Mesenchymal stem cell (in vitro differentiated cells and primary cell): Measurements from ENCODE around the gene STK10.
A peak's percentile ranks its signal among the peaks of the same experiment; 100 is the strongest.

ENCODE experiments used
- DNase-seq: peaks from one replicate; pipeline ENCODE4 v3.0.0-alpha.2; 2013
- H2AFZ ChIP-seq: one replicate; pipeline ENCODE4 v1.6.1; 2013; ENCODE audit warnings: low read depth, mild to moderate bottlenecking, control low read depth, inconsistent platforms, low read length, moderate library complexity
- H2AK5ac ChIP-seq: 2 replicates; pipeline ENCODE4 v1.6.1; 2013; ENCODE audit warnings: low read length, moderate library complexity, mild to moderate bottlenecking, inconsistent platforms; ENCODE audit not compliant: severe bottlenecking
- H2BK120ac ChIP-seq: one replicate; pipeline ENCODE4 v1.6.1; 2013; ENCODE audit warnings: low read depth, mild to moderate bottlenecking, inconsistent platforms, low read length, moderate library complexity
- H2BK12ac ChIP-seq, 2 experiments: one replicate each; pipeline ENCODE4 v1.6.1; 2013; ENCODE audit warnings: inconsistent platforms in 2 of 2, low read length in 2 of 2, mild to moderate bottlenecking in 2 of 2, moderate library complexity in 2 of 2, control low read depth in 1 of 2
- H2BK15ac ChIP-seq: one replicate; pipeline ENCODE4 v1.6.1; 2013; ENCODE audit warnings: mild to moderate bottlenecking, low read depth, inconsistent platforms; ENCODE audit not compliant: poor library complexity, severe bottlenecking
- H2BK5ac ChIP-seq: 2 replicates; pipeline ENCODE4 v1.6.1; 2013; ENCODE audit warnings: low read depth, mild to moderate bottlenecking, low read length, control low read depth, inconsistent platforms; ENCODE audit not compliant: poor library complexity, severe bottlenecking
- H3K14ac ChIP-seq, 2 experiments: one replicate each; pipeline ENCODE4 v1.6.1; 2013; ENCODE audit warnings: inconsistent platforms in 2 of 2, low read length in 2 of 2, control low read depth in 1 of 2, mild to moderate bottlenecking in 1 of 2, moderate library complexity in 1 of 2
- H3K18ac ChIP-seq, 2 experiments: one replicate each; pipeline ENCODE4 v1.6.1; 2013; ENCODE audit warnings: inconsistent platforms in 2 of 2, low read length in 2 of 2, control low read depth in 1 of 2, low read depth in 1 of 2, mild to moderate bottlenecking in 1 of 2
- H3K23ac ChIP-seq, 2 experiments: one replicate each; pipeline ENCODE4 v1.6.1; 2013; ENCODE audit warnings: inconsistent platforms in 2 of 2, low read length in 2 of 2, mild to moderate bottlenecking in 2 of 2, moderate library complexity in 2 of 2, control low read depth in 1 of 2
- H3K27ac ChIP-seq: 2 replicates; pipeline ENCODE4 v1.5.1; 2013; ENCODE audit warnings: mild to moderate bottlenecking, moderate library complexity, low read length, control low read depth, inconsistent platforms; ENCODE audit not compliant: poor library complexity, severe bottlenecking
- H3K27me3 ChIP-seq, 2 experiments: 2 replicates each; pipeline versions ENCODE4 v1.6.1 to v1.7.0; 2013; ENCODE audit warnings: low read length in 2 of 2, mild to moderate bottlenecking in 2 of 2, moderate library complexity in 2 of 2, control low read depth in 1 of 2, inconsistent platforms in 1 of 2; ENCODE audit not compliant: control insufficient read depth in 1 of 2, insufficient read depth in 1 of 2
- H3K36me3 ChIP-seq, 2 experiments: 2 replicates each; pipeline versions ENCODE4 v1.6.1 to v1.7.0; 2013; ENCODE audit warnings: low read length in 2 of 2, control low read depth in 1 of 2, inconsistent platforms in 1 of 2, low read depth in 1 of 2, mild to moderate bottlenecking in 1 of 2; ENCODE audit not compliant: insufficient read depth in 2 of 2, control insufficient read depth in 1 of 2
- H3K4ac ChIP-seq, 2 experiments: one replicate each; pipeline ENCODE4 v1.6.1; 2013; ENCODE audit warnings: inconsistent platforms in 2 of 2, low read length in 2 of 2, mild to moderate bottlenecking in 2 of 2, moderate library complexity in 2 of 2, control low read depth in 1 of 2, low read depth in 1 of 2
- H3K4me1 ChIP-seq: 2 replicates; pipeline ENCODE4 v1.6.1; 2013; ENCODE audit warnings: low read depth, low read length, control low read depth; ENCODE audit not compliant: control insufficient read depth, insufficient read depth
- H3K4me2 ChIP-seq: 2 replicates; pipeline ENCODE4 v1.6.1; 2013; ENCODE audit warnings: low read length, mild to moderate bottlenecking, inconsistent platforms; ENCODE audit not compliant: poor library complexity, severe bottlenecking
- H3K4me3 ChIP-seq, 2 experiments: 2 replicates each; pipeline versions ENCODE4 v1.5.1 to v1.7.0; 2013; ENCODE audit warnings: low read length in 2 of 2, mild to moderate bottlenecking in 2 of 2, control low read depth in 1 of 2, low read depth in 1 of 2; ENCODE audit not compliant: insufficient read depth in 1 of 2
- H3K79me1 ChIP-seq: replicated peaks from 2 replicates; pipeline ENCODE4 v1.6.1; 2013; ENCODE audit warnings: mild to moderate bottlenecking, control low read depth, low read length, inconsistent platforms; ENCODE audit not compliant: poor library complexity, severe bottlenecking
- H3K9ac ChIP-seq: 2 replicates; pipeline ENCODE4 v1.7.0; 2013; ENCODE audit warnings: mild to moderate bottlenecking, low read length, moderate library complexity
- H3K9me3 ChIP-seq: 2 replicates; pipeline ENCODE4 v1.7.0; 2013; ENCODE audit warnings: mild to moderate bottlenecking, low read length; ENCODE audit not compliant: control insufficient read depth
- H4K8ac ChIP-seq: one replicate; pipeline ENCODE4 v1.6.1; 2013; ENCODE audit warnings: inconsistent platforms, mild to moderate bottlenecking, low read length, moderate library complexity
- H4K91ac ChIP-seq: one replicate; pipeline ENCODE4 v1.6.1; 2013; ENCODE audit warnings: mild to moderate bottlenecking, low read length, inconsistent platforms
- WGBS: methylation state at CpG from one replicate; pipeline ENCODE4 v1.1.7; 2013; ENCODE audit warnings: mixed read lengths; 5-methylcytosine and 5-hydroxymethylcytosine counted together

The STK10 gene

GRCh38 chr5:172219296-172219695 lies 31.3 kb upstream of the STK10 start:
- H3K9me3 ChIP-seq, result no peaks in the 10 kb centered on the region
- H3K27ac ChIP-seq, result no peak overlapping the region
- no peak overlapping the region for H3K4me3 ChIP-seq
- no peak overlapping the region for H2BK15ac ChIP-seq
- no peak overlapping the region for H2AK5ac ChIP-seq
- H3K79me1 ChIP-seq, result peaks cover 20% of the 10 kb centered on the region
- H2BK120ac ChIP-seq, result no peak overlapping the region
- H3K18ac ChIP-seq, result no peak overlapping the region
- H3K9ac ChIP-seq, result no peak overlapping the region
- 96% methylated on average over 2 of the region's 2 CpGs for WGBS
- no peak overlapping the region for H3K23ac ChIP-seq
- no peak overlapping the region for H3K14ac ChIP-seq
- peaks cover 6 to 57% of the 10 kb centered on the region in 2 experiments for H3K36me3 ChIP-seq
- no peak overlapping the region for H4K8ac ChIP-seq
- H3K27me3 ChIP-seq, result no peaks in the 10 kb centered on the region
- no peak overlapping the region for H2BK12ac ChIP-seq
- no peak for DNase-seq
- H2AFZ ChIP-seq, result no peak overlapping the region
- no peak overlapping the region for H3K4me2 ChIP-seq
- H4K91ac ChIP-seq, result no peak overlapping the region
- no peaks in the 10 kb centered on the region for H3K4me1 ChIP-seq
- H3K4ac ChIP-seq, result no peak overlapping the region
- no peak overlapping the region for H2BK5ac ChIP-seq

DNA sequence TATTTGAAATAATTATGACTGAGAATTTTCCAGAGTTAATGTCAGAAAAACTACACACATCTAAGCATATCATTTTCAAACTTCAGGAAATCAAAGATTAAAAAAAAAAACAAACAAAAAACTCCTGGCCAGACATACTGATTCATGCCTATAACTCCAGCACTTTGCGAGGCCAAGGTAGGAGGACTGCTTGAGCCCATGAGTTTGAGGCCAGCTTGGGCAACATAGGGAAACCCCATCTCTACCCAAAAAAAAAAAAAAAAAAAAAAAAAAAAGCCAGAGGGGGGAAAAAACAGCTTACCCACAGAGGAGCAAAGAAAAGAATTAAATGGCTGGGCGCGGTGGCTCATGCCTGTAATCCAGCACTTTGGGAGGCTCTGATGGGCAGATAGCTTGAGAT lies 28.3 kb upstream of the STK10 start:
- no peak overlapping the region for H3K9ac ChIP-seq
- no peak overlapping the region for H3K4me3 ChIP-seq
- no peak overlapping the region for H3K23ac ChIP-seq
- no peak overlapping the region for H3K4ac ChIP-seq
- H3K9me3 ChIP-seq, result no peaks in the 10 kb centered on the region
- DNase-seq, result peak; percentile 45
- H3K18ac ChIP-seq, result no peak overlapping the region
- no peak overlapping the region for H2AFZ ChIP-seq
- 100% methylated on average over 3 of the region's 3 CpGs for WGBS
- H2BK120ac ChIP-seq, result no peak overlapping the region
- no peak overlapping the region for H3K14ac ChIP-seq
- no peak overlapping the region for H4K91ac ChIP-seq
- H2BK12ac ChIP-seq, result no peak overlapping the region
- H3K4me2 ChIP-seq, result no peak overlapping the region
- peaks cover 2% of the 10 kb centered on the region for H3K4me1 ChIP-seq
- H3K36me3 ChIP-seq, result peaks cover 17 to 48% of the 10 kb centered on the region in 2 experiments
- H3K27ac ChIP-seq, result no peak overlapping the region
- H2BK15ac ChIP-seq, result no peak overlapping the region
- peaks cover 24% of the 10 kb centered on the region for H3K79me1 ChIP-seq
- H4K8ac ChIP-seq, result no peak overlapping the region
- no peaks in the 10 kb centered on the region for H3K27me3 ChIP-seq
- H2BK5ac ChIP-seq, result no peak overlapping the region
- no peak overlapping the region for H2AK5ac ChIP-seq

DNA sequence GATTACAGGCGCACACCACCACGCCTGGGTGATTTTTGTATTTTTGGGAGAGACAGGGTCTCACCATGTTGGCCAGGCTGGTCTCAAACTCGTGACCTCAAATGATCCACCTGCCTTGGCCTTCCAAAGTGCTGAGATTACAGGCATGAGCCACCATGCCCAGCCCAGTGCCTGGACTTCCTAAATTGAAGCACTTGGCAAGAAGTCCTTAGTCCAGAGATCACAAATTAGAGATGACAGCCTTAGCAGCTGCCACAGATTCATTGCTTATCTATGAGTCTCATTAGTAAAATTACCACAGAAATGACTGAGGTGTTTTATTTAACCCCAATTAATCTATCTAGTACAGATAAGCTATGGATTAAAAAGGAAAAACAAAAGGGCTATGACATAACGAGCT lies 25.1 kb upstream of the STK10 start:
- 100% methylated on average over 3 of the region's 4 CpGs for WGBS
- no peak overlapping the region for H3K4me3 ChIP-seq
- H3K27me3 ChIP-seq, result no peaks in the 10 kb centered on the region
- H4K91ac ChIP-seq, result no peak overlapping the region
- H2BK120ac ChIP-seq, result no peak overlapping the region
- no peak overlapping the region for H4K8ac ChIP-seq
- H3K9ac ChIP-seq, result no peak overlapping the region
- no peak overlapping the region for H3K23ac ChIP-seq
- H3K79me1 ChIP-seq, result peaks cover 29% of the 10 kb centered on the region
- H2BK12ac ChIP-seq, result no peak overlapping the region
- H3K18ac ChIP-seq, result no peak overlapping the region
- peaks cover 2% of the 10 kb centered on the region for H3K4me1 ChIP-seq
- no peak overlapping the region for H3K4ac ChIP-seq
- no peak overlapping the region for H2AFZ ChIP-seq
- peaks cover 18 to 49% of the 10 kb centered on the region in 2 experiments for H3K36me3 ChIP-seq
- H2AK5ac ChIP-seq, result no peak overlapping the region
- no peak overlapping the region for H3K27ac ChIP-seq
- no peak overlapping the region for H3K4me2 ChIP-seq
- no peaks in the 10 kb centered on the region for H3K9me3 ChIP-seq
- no peak for DNase-seq
- no peak overlapping the region for H2BK15ac ChIP-seq
- H3K14ac ChIP-seq, result no peak overlapping the region
- no peak overlapping the region for H2BK5ac ChIP-seq

GRCh38 chr5:172211676-172212075 lies 23.7 kb upstream of the STK10 start:
- Histone ChIP-seq H2BK12ac (no peak overlapping the region), H2AK5ac (no peak overlapping the region), H3K79me1 (peaks cover 30% of the 10 kb centered on the region), H3K4me3 (no peak overlapping the region), H2BK15ac (no peak overlapping the region), H3K27me3 (no peaks in the 10 kb centered on the region), H3K4me2 (no peak overlapping the region), H3K23ac (no peak overlapping the region), H2BK120ac (no peak overlapping the region), H2AFZ (no peak overlapping the region), H3K9ac (no peak overlapping the region), H3K9me3 (no peaks in the 10 kb centered on the region), H4K91ac (no peak overlapping the region), H3K27ac (no peak overlapping the region), H3K18ac (no peak overlapping the region), H3K4ac (no peak overlapping the region), H3K36me3 (peaks cover 16 to 45% of the 10 kb centered on the region in 2 experiments), H2BK5ac (no peak overlapping the region), H3K14ac (no peak overlapping the region), H4K8ac (no peak overlapping the region), H3K4me1 (peaks cover 2% of the 10 kb centered on the region)
- no peak for DNase-seq
- over 99% methylated on average over 8 of the region's 8 CpGs for WGBS
